K562 (cell line): ENCODE results near the gene USP51. TPM values are rescaled to one million over a fixed set of nuclear protein-coding genes. Genes with fewer than 3 reads are reported as not detected.
"Not testable (repeated sequence)": the region's sequence is repeated elsewhere in the genome, so short reads cannot be mapped to it uniquely, and the experiment has no call there.

Experiments used
- ATAC-seq: fragments of 200-7000 bp; cut with Tn5 transposase; 3 replicates; pipeline ENCODE4 v1.9.1; 2020; ENCODE audit warnings: moderate library complexity
- BruUV-seq: library from RNA; stranded (reverse); fragments of 400-500 nt; replicated peaks from 2 replicates; lab custom pipeline; 2021; lab: Mats Ljungman, UMichigan
- CTCF ChIA-PET: fragments of 300-600 bp; formaldehyde crosslinking; extraction: SDS; loops from one replicate; lab custom pipeline; 2021; ENCODE audit warnings: low intra/inter-chr PET ratio; lab: Yijun Ruan, JAX
- POLR2A ChIA-PET: fragments of 300-600, 350-650 bp; sonication (Branson Sonifier 250); formaldehyde crosslinking; extraction: SDS; loops from one replicate; lab custom pipeline; 2021; ENCODE audit warnings: antibody characterized with exemption, inconsistent platforms; lab: Yijun Ruan, JAX
- DNase-seq, 4 experiments: peaks; one replicate each; pipeline versions ENCODE4 v3.0.0 to v3.0.0-alpha.2; 2011 to 2018; ENCODE audit warnings: low spot score in 3 of 4, mixed read lengths in 3 of 4; ENCODE audit errors: extremely low read depth in 1 of 4
- FAIRE-seq: peaks from 2 replicates; lab custom pipeline; 2011; peaks lifted over from hg19 to GRCh38; lab: Jason Lieb, UNC
- H2AFZ ChIP-seq: 2 replicates; pipeline ENCODE4 v1.6.0; 2011; ENCODE audit warnings: low read depth, low read length, control low read depth, inconsistent platforms
- H3K27ac ChIP-seq: fragments of 200-600 bp; 3 replicates; pipeline ENCODE4 v1.8.0; 2011; ENCODE audit warnings: low read depth, mild to moderate bottlenecking, control low read depth, inconsistent platforms, low read length, moderate library complexity, mixed read lengths; ENCODE audit errors: extremely low read depth
- H3K27me3 ChIP-seq, 2 experiments: fragments of 300-600 bp in 1 of 2; 2 replicates in 1 of 2; 3 replicates in 1 of 2; pipeline versions ENCODE4 v1.6.0 to v1.8.0; 2011; ENCODE audit warnings: inconsistent platforms in 2 of 2, low read length in 2 of 2, mild to moderate bottlenecking in 1 of 2, mixed read lengths in 1 of 2, moderate library complexity in 1 of 2; ENCODE audit not compliant: control insufficient read depth in 2 of 2, insufficient read depth in 2 of 2
- H3K36me3 ChIP-seq: fragments of 300-600 bp; 3 replicates; pipeline ENCODE4 v1.8.0; 2011; ENCODE audit warnings: mild to moderate bottlenecking, low read length, inconsistent platforms; ENCODE audit not compliant: control insufficient read depth, insufficient read depth
- H3K4me1 ChIP-seq, 2 experiments: fragments of 200-600 bp in 1 of 2; replicated peaks in 1 of 2; 2 replicates in 1 of 2; 3 replicates in 1 of 2; pipeline versions ENCODE4 v1.5.1 to v1.8.0; 2011; ENCODE audit warnings: inconsistent platforms in 2 of 2, low read length in 2 of 2, mild to moderate bottlenecking in 1 of 2, mixed read lengths in 1 of 2, moderate library complexity in 1 of 2; ENCODE audit not compliant: control insufficient read depth in 2 of 2, insufficient read depth in 2 of 2
- H3K4me2 ChIP-seq: 2 replicates; pipeline ENCODE4 v1.6.1; 2011; ENCODE audit warnings: low read length, control low read depth, inconsistent platforms, mixed read lengths; ENCODE audit not compliant: insufficient read depth
- H3K4me3 ChIP-seq: fragments of 200-600 bp; sonication (generic), shearing (Covaris generic); 2 replicates; pipeline ENCODE4 v1.5.1; 2016; ENCODE audit warnings: control low read depth, inconsistent platforms
- H3K79me2 ChIP-seq: fragments of 200-600 bp; 3 replicates; pipeline ENCODE4 v1.8.0; 2011; ENCODE audit warnings: low read length, inconsistent platforms; ENCODE audit not compliant: control insufficient read depth, insufficient read depth
- H3K9ac ChIP-seq, 2 experiments: 2 replicates each; pipeline versions ENCODE4 v1.6.0 to v1.6.1; 2011; ENCODE audit warnings: low read depth in 2 of 2, low read length in 2 of 2, control low read depth in 1 of 2, inconsistent platforms in 1 of 2, mild to moderate bottlenecking in 1 of 2, mixed read lengths in 1 of 2; ENCODE audit not compliant: insufficient read depth in 1 of 2
- H3K9me1 ChIP-seq: one replicate; pipeline ENCODE4 v1.6.0; 2011; ENCODE audit warnings: inconsistent platforms, mild to moderate bottlenecking, low read length, moderate library complexity; ENCODE audit not compliant: control insufficient read depth, insufficient read depth
- H3K9me3 ChIP-seq: replicated peaks from 2 replicates; pipeline ENCODE4 v1.5.1; 2011; ENCODE audit warnings: low read depth, low read length, inconsistent platforms; ENCODE audit not compliant: control insufficient read depth, insufficient read depth
- H4K20me1 ChIP-seq: replicated peaks from 2 replicates; pipeline ENCODE4 v1.6.1; 2011; ENCODE audit warnings: low read length, inconsistent platforms, mixed read lengths; ENCODE audit not compliant: control insufficient read depth, insufficient read depth
- FOS ChIP-seq: IDR thresholded peaks from 3 replicates; pipeline ENCODE4 v1.6.1; 2011; ENCODE audit not compliant: insufficient read length; ENCODE audit errors: extremely low read depth
- LEF1 ChIP-seq: fragments of 450-650 bp; IDR thresholded peaks from 2 replicates; pipeline ENCODE4 v1.6.1; 2016; ENCODE audit warnings: mild to moderate bottlenecking
- POLR2AphosphoS2 ChIP-seq: IDR thresholded peaks from 2 replicates; pipeline ENCODE4 v1.6.1; 2012; ENCODE audit warnings: low read length, improper control_type of control experiment
- WGBS: fragments of 100-300 bp; shearing (Covaris generic); methylation state at CpG from one replicate; pipeline ENCODE4 v1.1.6; 2016; ENCODE audit warnings: low coverage, mixed read lengths; ENCODE audit not compliant: insufficient coverage; ENCODE audit errors: missing lambda C conversion rate; 5-methylcytosine and 5-hydroxymethylcytosine counted together
- in situ Hi-C: fragments of 300-500 bp; cut with MboI; formaldehyde crosslinking; loops from 4 replicates; pipeline ENCODE4 v1.15.0; 2018; ENCODE audit warnings: inconsistent platforms, mixed read lengths
- intact Hi-C: fragments of 100-400 bp; cut with micrococcal nuclease; formaldehyde crosslinking; loops from 2 replicates; pipeline ENCODE4 v1.14.2; 2022
- polyA plus RNA-seq, 8 experiments: library from polyadenylated mRNA; depleted of rRNA in 4 of 8; stranded (reverse) in 5 of 8; unstranded in 3 of 8; fragments of >200 nt; fragmentation: Nextera tagmentation in 2 of 8; fragmentation: Illumina TruSeq in 1 of 8; extraction: Ambion mirVana in 2 of 8; extraction: Trizol in 1 of 8; gene quantifications; 2 replicates each; pipeline versions ENCODE4 v1.2.1 to v1.2.3, GENCODE V29; 2011 to 2014; ENCODE audit warnings: inconsistent platforms in 1 of 8, missing spikeins in 1 of 8
- total RNA-seq, 7 experiments: library from RNA; depleted of rRNA in 6 of 7; stranded (reverse); fragments of >200 nt in 6 of 7; fragmentation: Illumina TruSeq in 2 of 7; extraction: Trizol in 2 of 7; gene quantifications; 2 replicates each; pipeline versions ENCODE4 v1.2.1 to v1.2.3, GENCODE V29; 2011 to 2021; ENCODE audit warnings: low replicate concordance in 1 of 7
- TF ChIP-seq, protein P1 (sequence below): fragments of 250-450 bp; sonication (Bioruptor Pico); IDR thresholded peaks from 2 replicates; pipeline ENCODE4 v1.5.0; 2021

The USP51 gene
- total and polyA plus RNA-seq, 9 of the 15 experiments (the other 6 are each of a cell fraction or from before 2014, with no cell fraction given), result 0.59 to 3.9 (median 1.3) TPM

DNA sequence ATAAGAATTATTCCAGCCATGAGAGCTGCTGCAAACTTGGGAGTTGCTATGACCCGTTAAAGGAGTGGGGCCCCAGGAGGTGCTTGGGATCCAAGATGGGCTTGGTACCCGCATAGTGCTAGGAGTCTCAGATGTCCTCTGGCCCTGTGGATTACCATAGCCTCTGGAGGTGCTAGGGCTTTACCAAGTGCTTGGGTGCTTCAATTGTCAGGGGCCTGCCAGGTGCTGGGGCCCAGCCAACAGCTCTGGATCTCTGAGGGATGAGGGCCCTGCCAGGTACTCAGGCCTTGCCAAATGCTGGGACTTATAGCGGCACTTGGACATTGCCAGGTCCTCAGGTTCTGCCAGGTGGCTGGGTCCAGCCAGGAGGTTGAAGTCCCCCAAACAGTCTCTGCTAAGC, 32.0 kb upstream of the USP51 start (continued):
- TF ChIP-seq POLR2AphosphoS2 (no peak), FOS (no peak), LEF1 (no peak)
- TF ChIP-seq, protein P1, sequence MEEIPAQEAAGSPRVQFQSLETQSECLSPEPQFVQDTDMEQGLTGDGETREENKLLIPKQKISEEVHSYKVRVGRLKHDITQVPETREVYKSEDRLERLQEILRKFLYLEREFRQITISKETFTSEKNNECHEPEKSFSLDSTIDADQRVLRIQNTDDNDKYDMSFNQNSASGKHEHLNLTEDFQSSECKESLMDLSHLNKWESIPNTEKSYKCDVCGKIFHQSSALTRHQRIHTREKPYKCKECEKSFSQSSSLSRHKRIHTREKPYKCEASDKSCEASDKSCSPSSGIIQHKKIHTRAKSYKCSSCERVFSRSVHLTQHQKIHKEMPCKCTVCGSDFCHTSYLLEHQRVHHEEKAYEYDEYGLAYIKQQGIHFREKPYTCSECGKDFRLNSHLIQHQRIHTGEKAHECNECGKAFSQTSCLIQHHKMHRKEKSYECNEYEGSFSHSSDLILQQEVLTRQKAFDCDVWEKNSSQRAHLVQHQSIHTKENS (CRISPR knock-in tag), result no peak

DNA sequence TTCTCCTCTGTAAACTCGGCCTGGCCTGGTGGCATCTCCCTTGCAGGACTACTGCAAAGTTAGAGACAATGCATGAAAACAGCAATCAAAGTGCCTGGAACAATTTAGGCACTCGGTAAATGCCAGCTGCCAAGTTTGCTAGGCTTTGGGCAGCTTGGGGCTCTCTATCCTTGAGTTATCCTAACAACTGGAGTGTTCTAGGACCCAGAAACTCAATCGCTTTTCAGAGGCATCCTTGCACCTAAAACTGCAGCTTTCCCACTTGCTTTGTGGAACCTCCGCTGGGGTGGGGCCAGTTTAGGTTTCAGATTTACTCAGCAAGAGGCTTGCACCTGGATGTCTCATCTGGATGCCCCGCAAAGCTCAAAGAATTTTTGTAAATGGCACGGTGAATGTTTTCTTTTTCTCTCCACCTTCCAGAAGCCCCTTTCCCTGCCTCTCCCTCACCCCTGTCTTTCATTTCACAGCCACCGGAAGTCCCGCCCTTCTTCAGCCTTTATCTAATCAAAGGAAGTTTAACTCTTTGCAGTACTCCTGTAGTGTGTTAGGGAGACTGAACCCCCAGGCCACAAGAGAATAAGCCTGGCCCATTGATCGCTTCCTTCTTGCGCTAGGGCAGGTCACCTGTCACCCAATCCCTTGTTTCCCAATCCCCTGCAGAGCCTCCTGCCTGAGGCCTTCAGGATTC, 27.3 kb upstream of the USP51 start:
- H3K27ac ChIP-seq, H3K9me1 ChIP-seq, in situ Hi-C loops, H3K9me3 ChIP-seq, H3K79me2 ChIP-seq, FAIRE-seq, POLR2A ChIA-PET, H3K4me2 ChIP-seq, CTCF ChIA-PET, H3K9ac ChIP-seq, BruUV-seq, H3K4me1 ChIP-seq, H3K27me3 ChIP-seq, DNase-seq, H3K36me3 ChIP-seq, H3K4me3 ChIP-seq, intact Hi-C loops, ATAC-seq, H4K20me1 ChIP-seq, H2AFZ ChIP-seq: not testable (repeated sequence)
- WGBS, result no CpG with 5 or more reads among the region's 10 CpGs

DNA sequence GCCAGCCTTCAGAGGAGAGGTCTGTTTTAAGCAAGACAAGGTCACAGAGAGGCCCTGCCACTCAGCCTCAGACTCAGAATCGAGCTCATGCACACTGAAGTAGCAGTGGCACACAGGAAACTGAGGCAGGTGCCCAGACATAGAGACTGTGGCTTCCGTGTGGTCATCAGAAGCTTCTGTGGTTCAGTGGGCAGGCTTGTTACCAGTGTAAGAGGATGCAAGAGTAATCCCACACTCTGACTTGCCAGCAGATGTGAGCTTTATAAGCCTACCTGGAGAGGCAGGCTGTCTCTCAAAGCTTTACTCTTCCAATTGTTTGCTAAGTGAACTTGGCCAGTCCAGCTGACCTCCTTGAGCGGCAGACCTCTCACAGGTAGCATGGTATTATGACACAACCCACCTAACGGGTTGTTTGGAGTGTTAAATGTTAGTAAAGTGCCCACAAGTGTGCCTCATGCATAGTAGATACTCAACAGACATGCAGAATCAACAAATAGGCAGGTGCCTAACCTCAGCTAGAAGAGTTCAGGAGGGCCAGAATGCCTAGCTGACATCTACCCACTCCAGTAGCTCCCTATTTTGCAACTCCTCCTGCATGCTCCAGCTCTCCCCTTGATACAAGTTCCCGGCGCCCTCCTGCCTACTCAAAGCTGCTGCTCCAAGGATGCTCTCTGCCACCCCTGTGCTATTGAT, 23.5 kb upstream of the USP51 start:
- H3K9ac ChIP-seq, ATAC-seq, DNase-seq, H3K4me2 ChIP-seq, POLR2A ChIA-PET, H3K27me3 ChIP-seq, H3K9me3 ChIP-seq, in situ Hi-C loops, H3K79me2 ChIP-seq, intact Hi-C loops, H3K27ac ChIP-seq, H3K4me1 ChIP-seq, H3K9me1 ChIP-seq, H2AFZ ChIP-seq, BruUV-seq, H4K20me1 ChIP-seq, H3K4me3 ChIP-seq, H3K36me3 ChIP-seq, CTCF ChIA-PET, FAIRE-seq: not testable (repeated sequence)
- no CpG with 5 or more reads among the region's 6 CpGs for WGBS
